GM23338 (cell line): ENCODE data around the gene SHISA4. TPM values are rescaled to one million over a fixed set of nuclear protein-coding genes. Genes with fewer than 3 reads are reported as not detected.

Experiments
- CREB1 ChIP-seq: fragments of 250-450 bp; sonication (Bioruptor Pico); IDR thresholded peaks from 2 replicates; pipeline ENCODE4 v1.5.0; 2020; ENCODE audit warnings: low read depth, mild to moderate bottlenecking, moderate library complexity
- EZH2 ChIP-seq: fragments of 200-600 bp; sonication (generic); IDR thresholded peaks from one replicate; pipeline ENCODE4 v1.8.0; 2017; ENCODE audit warnings: antibody characterized with exemption, mild to moderate bottlenecking, low read depth; ENCODE audit not compliant: unreplicated experiment
- JUNB ChIP-seq: IDR thresholded peaks from one replicate; pipeline ENCODE4 v1.6.1; 2016; ENCODE audit warnings: antibody characterized with exemption; ENCODE audit not compliant: unreplicated experiment
- STAT1 ChIP-seq: IDR thresholded peaks from one replicate; pipeline ENCODE4 v1.6.1; 2016; ENCODE audit warnings: antibody characterized with exemption; ENCODE audit not compliant: unreplicated experiment
- polyA plus RNA-seq: library from polyadenylated mRNA; unstranded; fragments of >200 nt; fragmentation: Nextera tagmentation; extraction: Ambion mirVana; gene quantifications from 2 replicates; pipeline ENCODE4 v1.2.1, GENCODE V29; 2016
- total RNA-seq: library from RNA; depleted of rRNA; stranded (reverse); fragments of >200 nt; shearing (Covaris generic); gene quantifications from 2 replicates; pipeline ENCODE4 v1.2.3, GENCODE V29; 2014
- TF ChIP-seq, protein P1 (sequence below): fragments of 250-450 bp; sonication (Bioruptor Pico); IDR thresholded peaks from 2 replicates; pipeline ENCODE4 v1.5.0; 2020; ENCODE audit warnings: mild to moderate bottlenecking, moderate library complexity
- TF ChIP-seq, protein P2 (sequence below): IDR thresholded peaks from one replicate; pipeline ENCODE4 v1.6.1; 2018; ENCODE audit warnings: antibody characterized with exemption; ENCODE audit not compliant: unreplicated experiment

The SHISA4 gene
- total and polyA plus RNA-seq, 2 experiments from 2014 or later, result 8.0 to 9.2 TPM

DNA sequence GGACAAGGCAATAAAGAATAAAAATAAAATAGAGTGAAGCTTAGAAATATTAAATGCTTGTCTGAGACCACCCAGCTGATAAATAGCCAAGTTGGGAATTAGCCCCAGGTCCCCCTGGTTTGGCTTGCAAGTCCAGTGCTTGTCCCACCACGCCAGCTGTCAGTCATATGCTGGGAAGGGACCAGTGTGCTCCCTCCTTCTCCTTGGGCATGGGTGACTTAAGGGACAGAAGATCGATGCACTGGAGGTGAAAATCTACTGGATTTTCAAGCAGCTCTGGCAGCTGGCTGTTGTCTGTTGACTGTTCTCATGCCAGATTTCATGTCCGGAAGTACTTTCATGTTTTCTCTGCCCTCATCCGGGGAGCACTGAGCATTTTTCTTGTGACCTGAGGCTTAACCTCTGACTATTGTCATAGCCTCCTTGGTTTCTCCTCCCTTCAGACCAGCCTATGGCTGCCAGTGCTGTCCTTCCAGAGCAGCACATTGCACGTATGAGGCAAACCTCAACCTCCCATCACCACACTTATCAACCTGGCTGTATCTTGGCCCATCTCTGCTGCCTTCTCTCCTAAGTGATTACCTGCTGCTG, 45.2 kb downstream of the SHISA4 start (continued):
- TF ChIP-seq, protein P1, sequence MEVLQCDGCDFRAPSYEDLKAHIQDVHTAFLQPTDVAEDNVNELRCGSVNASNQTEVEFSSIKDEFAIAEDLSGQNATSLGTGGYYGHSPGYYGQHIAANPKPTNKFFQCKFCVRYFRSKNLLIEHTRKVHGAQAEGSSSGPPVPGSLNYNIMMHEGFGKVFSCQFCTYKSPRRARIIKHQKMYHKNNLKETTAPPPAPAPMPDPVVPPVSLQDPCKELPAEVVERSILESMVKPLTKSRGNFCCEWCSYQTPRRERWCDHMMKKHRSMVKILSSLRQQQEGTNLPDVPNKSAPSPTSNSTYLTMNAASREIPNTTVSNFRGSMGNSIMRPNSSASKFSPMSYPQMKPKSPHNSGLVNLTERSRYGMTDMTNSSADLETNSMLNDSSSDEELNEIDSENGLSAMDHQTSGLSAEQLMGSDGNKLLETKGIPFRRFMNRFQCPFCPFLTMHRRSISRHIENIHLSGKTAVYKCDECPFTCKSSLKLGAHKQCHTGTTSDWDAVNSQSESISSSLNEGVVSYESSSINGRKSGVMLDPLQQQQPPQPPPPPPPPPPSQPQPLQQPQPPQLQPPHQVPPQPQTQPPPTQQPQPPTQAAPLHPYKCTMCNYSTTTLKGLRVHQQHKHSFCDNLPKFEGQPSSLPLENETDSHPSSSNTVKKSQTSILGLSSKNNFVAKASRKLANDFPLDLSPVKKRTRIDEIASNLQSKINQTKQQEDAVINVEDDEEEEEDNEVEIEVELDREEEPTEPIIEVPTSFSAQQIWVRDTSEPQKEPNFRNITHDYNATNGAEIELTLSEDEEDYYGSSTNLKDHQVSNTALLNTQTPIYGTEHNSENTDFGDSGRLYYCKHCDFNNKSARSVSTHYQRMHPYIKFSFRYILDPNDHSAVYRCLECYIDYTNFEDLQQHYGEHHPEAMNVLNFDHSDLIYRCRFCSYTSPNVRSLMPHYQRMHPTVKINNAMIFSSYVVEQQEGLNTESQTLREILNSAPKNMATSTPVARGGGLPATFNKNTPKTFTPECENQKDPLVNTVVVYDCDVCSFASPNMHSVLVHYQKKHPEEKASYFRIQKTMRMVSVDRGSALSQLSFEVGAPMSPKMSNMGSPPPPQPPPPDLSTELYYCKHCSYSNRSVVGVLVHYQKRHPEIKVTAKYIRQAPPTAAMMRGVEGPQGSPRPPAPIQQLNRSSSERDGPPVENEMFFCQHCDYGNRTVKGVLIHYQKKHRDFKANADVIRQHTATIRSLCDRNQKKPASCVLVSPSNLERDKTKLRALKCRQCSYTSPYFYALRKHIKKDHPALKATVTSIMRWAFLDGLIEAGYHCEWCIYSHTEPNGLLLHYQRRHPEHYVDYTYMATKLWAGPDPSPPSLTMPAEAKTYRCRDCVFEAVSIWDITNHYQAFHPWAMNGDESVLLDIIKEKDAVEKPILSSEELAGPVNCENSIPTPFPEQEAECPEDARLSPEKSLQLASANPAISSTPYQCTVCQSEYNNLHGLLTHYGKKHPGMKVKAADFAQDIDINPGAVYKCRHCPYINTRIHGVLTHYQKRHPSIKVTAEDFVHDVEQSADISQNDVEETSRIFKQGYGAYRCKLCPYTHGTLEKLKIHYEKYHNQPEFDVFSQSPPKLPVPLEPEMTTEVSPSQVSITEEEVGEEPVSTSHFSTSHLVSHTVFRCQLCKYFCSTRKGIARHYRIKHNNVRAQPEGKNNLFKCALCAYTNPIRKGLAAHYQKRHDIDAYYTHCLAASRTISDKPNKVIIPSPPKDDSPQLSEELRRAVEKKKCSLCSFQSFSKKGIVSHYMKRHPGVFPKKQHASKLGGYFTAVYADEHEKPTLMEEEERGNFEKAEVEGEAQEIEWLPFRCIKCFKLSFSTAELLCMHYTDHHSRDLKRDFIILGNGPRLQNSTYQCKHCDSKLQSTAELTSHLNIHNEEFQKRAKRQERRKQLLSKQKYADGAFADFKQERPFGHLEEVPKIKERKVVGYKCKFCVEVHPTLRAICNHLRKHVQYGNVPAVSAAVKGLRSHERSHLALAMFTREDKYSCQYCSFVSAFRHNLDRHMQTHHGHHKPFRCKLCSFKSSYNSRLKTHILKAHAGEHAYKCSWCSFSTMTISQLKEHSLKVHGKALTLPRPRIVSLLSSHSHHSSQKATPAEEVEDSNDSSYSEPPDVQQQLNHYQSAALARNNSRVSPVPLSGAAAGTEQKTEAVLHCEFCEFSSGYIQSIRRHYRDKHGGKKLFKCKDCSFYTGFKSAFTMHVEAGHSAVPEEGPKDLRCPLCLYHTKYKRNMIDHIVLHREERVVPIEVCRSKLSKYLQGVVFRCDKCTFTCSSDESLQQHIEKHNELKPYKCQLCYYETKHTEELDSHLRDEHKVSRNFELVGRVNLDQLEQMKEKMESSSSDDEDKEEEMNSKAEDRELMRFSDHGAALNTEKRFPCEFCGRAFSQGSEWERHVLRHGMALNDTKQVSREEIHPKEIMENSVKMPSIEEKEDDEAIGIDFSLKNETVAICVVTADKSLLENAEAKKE (CRISPR knock-in tag), result no peak
- no peak for TF ChIP-seq EZH2
- TF ChIP-seq CREB1 (CRISPR knock-in tag), result no peak
- TF ChIP-seq, protein P2, sequence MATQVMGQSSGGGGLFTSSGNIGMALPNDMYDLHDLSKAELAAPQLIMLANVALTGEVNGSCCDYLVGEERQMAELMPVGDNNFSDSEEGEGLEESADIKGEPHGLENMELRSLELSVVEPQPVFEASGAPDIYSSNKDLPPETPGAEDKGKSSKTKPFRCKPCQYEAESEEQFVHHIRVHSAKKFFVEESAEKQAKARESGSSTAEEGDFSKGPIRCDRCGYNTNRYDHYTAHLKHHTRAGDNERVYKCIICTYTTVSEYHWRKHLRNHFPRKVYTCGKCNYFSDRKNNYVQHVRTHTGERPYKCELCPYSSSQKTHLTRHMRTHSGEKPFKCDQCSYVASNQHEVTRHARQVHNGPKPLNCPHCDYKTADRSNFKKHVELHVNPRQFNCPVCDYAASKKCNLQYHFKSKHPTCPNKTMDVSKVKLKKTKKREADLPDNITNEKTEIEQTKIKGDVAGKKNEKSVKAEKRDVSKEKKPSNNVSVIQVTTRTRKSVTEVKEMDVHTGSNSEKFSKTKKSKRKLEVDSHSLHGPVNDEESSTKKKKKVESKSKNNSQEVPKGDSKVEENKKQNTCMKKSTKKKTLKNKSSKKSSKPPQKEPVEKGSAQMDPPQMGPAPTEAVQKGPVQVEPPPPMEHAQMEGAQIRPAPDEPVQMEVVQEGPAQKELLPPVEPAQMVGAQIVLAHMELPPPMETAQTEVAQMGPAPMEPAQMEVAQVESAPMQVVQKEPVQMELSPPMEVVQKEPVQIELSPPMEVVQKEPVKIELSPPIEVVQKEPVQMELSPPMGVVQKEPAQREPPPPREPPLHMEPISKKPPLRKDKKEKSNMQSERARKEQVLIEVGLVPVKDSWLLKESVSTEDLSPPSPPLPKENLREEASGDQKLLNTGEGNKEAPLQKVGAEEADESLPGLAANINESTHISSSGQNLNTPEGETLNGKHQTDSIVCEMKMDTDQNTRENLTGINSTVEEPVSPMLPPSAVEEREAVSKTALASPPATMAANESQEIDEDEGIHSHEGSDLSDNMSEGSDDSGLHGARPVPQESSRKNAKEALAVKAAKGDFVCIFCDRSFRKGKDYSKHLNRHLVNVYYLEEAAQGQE, result no peak
- no peak for TF ChIP-seq JUNB
- TF ChIP-seq STAT1, result no peak
